Lower lobe of right lung (tissue), 2 donors: ENCODE results near the gene RIT1. TPM values are rescaled to one million over a fixed set of nuclear protein-coding genes. Genes with fewer than 3 reads are reported as not detected.
A peak's percentile ranks its signal among the peaks of the same experiment; 100 is the strongest.

Experiments used
- ATAC-seq, 2 donors: fragments of 200-7000 bp; cut with Tn5 transposase; one replicate each; pipeline ENCODE4 v1.9.1; 2020 to 2022; ENCODE audit warnings: mild to moderate bottlenecking in 2 of 2, moderate library complexity in 2 of 2
- DNase-seq: peaks from one replicate; pipeline ENCODE4 v3.0.0-alpha.2; 2020
- H3K27ac ChIP-seq: fragments of 200-600 bp; one replicate; pipeline ENCODE4 v1.8.0; 2022
- H3K27me3 ChIP-seq: fragments of 200-600 bp; one replicate; pipeline ENCODE4 v1.8.0; 2022; ENCODE audit warnings: low read depth
- H3K36me3 ChIP-seq: fragments of 200-600 bp; one replicate; pipeline ENCODE4 v1.8.0; 2022; ENCODE audit warnings: mild to moderate bottlenecking
- H3K4me1 ChIP-seq: fragments of 200-600 bp; one replicate; pipeline ENCODE4 v1.8.0; 2022
- H3K4me3 ChIP-seq: fragments of 200-600 bp; one replicate; pipeline ENCODE4 v1.8.0; 2022; ENCODE audit warnings: mild to moderate bottlenecking
- H3K9me3 ChIP-seq: fragments of 200-600 bp; one replicate; pipeline ENCODE4 v1.8.0; 2022
- CTCF ChIP-seq: fragments of 200-600 bp; IDR thresholded peaks from one replicate; pipeline ENCODE4 v1.8.0; 2022; ENCODE audit warnings: antibody characterized with exemption, mild to moderate bottlenecking
- intact Hi-C: fragments of 100-400 bp; cut with DNase I; formaldehyde crosslinking; loops from one replicate; pipeline ENCODE4 v1.11.0; 2022
- total RNA-seq: library from RNA; stranded (reverse); fragmentation: NEBNext Ultra II Directional; extraction: Animal tissue kit (Norgen Biotek cat#: 25700); gene quantifications from one replicate; pipeline ENCODE4 v1.2.1, GENCODE V29; 2021
- donor health status: DM: no; HTN: yes; CAD: no; lungs with severe emphysema.

RIT1 gene
- total RNA-seq, 1 donor from 2014 or later, result 56.4 TPM

- Histone ChIP-seq H3K36me3 (peaks cover 23% of the 10 kb centered on the region), H3K4me3 (no peak overlapping the region), H3K27ac (peak overlapping the region; percentile 59), H3K27me3 (no peaks in the 10 kb centered on the region), H3K4me1 (peaks cover 17% of the 10 kb centered on the region), H3K9me3 (no peaks in the 10 kb centered on the region)
- DNase-seq (no peak), ATAC-seq (peak; percentile 72 to 80)
- no peak for TF ChIP-seq CTCF
- intact Hi-C loops, result no loop called here
Measured at GRCh38 chr1:155893389-155894142, 17.6 kb downstream of the RIT1 start.

GRCh38 chr1:155892796-155893195 is 18.4 kb downstream of the RIT1 start:
- Histone ChIP-seq H3K27ac (peak overlapping the region; percentile 59), H3K27me3 (no peaks in the 10 kb centered on the region), H3K4me3 (no peak overlapping the region), H3K36me3 (peaks cover 15% of the 10 kb centered on the region), H3K4me1 (peaks cover 17% of the 10 kb centered on the region), H3K9me3 (no peaks in the 10 kb centered on the region)
- ATAC-seq (peak; percentile 30 to 49), DNase-seq (no peak)
- no peak for TF ChIP-seq CTCF
- intact Hi-C loops, result no loop called here

GRCh38 chr1:155890251-155890650 is 20.9 kb downstream of the RIT1 start:
- H3K36me3 ChIP-seq, result no peaks in the 10 kb centered on the region
- no peak for ATAC-seq
- no peak overlapping the region for H3K27ac ChIP-seq

GRCh38 chr1:155889566-155889965 is 21.6 kb downstream of the RIT1 start:
- H3K4me1 ChIP-seq, result peaks cover 17% of the 10 kb centered on the region
- H3K9me3 ChIP-seq, result no peaks in the 10 kb centered on the region
- intact Hi-C loops, result no loop called here
- H3K4me3 ChIP-seq, result no peak overlapping the region
- no peaks in the 10 kb centered on the region for H3K27me3 ChIP-seq
- no peak for TF ChIP-seq CTCF
- DNase-seq, result no peak
- no peak for ATAC-seq
- no peaks in the 10 kb centered on the region for H3K36me3 ChIP-seq
- no peak overlapping the region for H3K27ac ChIP-seq

More at GRCh38 chr1:155890251-155890650, 20.9 kb downstream of the RIT1 start:
- Histone ChIP-seq H3K4me1 (peaks cover 17% of the 10 kb centered on the region), H3K4me3 (no peak overlapping the region), H3K27me3 (no peaks in the 10 kb centered on the region), H3K9me3 (no peaks in the 10 kb centered on the region)
- no peak for DNase-seq
- TF ChIP-seq CTCF, result no peak
- intact Hi-C loops, result no loop called here

- H3K27ac ChIP-seq, result no peak overlapping the region
- no peaks in the 10 kb centered on the region for H3K9me3 ChIP-seq
- DNase-seq (no peak), ATAC-seq (no peak)
- intact Hi-C loops, result no loop called here
- H3K27me3 ChIP-seq, result no peaks in the 10 kb centered on the region
- H3K4me3 ChIP-seq, result no peak overlapping the region
- no peaks in the 10 kb centered on the region for H3K36me3 ChIP-seq
- H3K4me1 ChIP-seq, result peaks cover 10% of the 10 kb centered on the region
- TF ChIP-seq CTCF, result no peak
Measured at GRCh38 chr1:155888481-155888880, 22.7 kb downstream of the RIT1 start.
